H1 (cell line): ENCODE results near the gene PYGB. TPM values are rescaled to one million over a fixed set of nuclear protein-coding genes. Genes with fewer than 3 reads are reported as not detected.
A peak's percentile ranks its signal among the peaks of the same experiment; 100 is the strongest.

Source experiments
- CHD2 ChIP-seq: IDR thresholded peaks from 2 replicates; pipeline ENCODE4 v1.6.1; 2012; ENCODE audit warnings: low read length, improper control_type of control experiment
- E2F6 ChIP-seq: IDR thresholded peaks from 2 replicates; pipeline ENCODE4 v1.6.1; 2012; ENCODE audit warnings: inconsistent platforms
- EP300 ChIP-seq, 2 experiments: IDR thresholded peaks; 1 replicate in 1 of 2; 2 replicates in 1 of 2; pipeline ENCODE4 v1.6.1; 2011 to 2012; ENCODE audit warnings: low read depth in 2 of 2, low read length in 2 of 2, mild to moderate bottlenecking in 2 of 2, borderline replicate concordance in 1 of 2, inconsistent platforms in 1 of 2, moderate library complexity in 1 of 2
- FOSL1 ChIP-seq: IDR thresholded peaks from 2 replicates; pipeline ENCODE4 v1.6.1; 2011; ENCODE audit warnings: mild to moderate bottlenecking, low read depth, low read length, moderate library complexity; ENCODE audit not compliant: insufficient read depth
- GTF2F1 ChIP-seq: IDR thresholded peaks from 2 replicates; pipeline ENCODE4 v1.6.1; 2012; ENCODE audit warnings: low read depth, low read length, improper control_type of control experiment, borderline replicate concordance
- MAX ChIP-seq: IDR thresholded peaks from 2 replicates; pipeline ENCODE4 v1.6.1; 2012; ENCODE audit warnings: inconsistent platforms
- NRF1 ChIP-seq: IDR thresholded peaks from 2 replicates; pipeline ENCODE4 v1.6.1; 2011; ENCODE audit warnings: mild to moderate bottlenecking, low read depth, low read length, improper control_type of control experiment
- POLR2AphosphoS5 ChIP-seq: IDR thresholded peaks from 2 replicates; pipeline ENCODE4 v1.6.1; 2011; ENCODE audit warnings: low read depth, low read length
- POU5F1 ChIP-seq: IDR thresholded peaks from 2 replicates; pipeline ENCODE4 v1.6.1; 2011; ENCODE audit warnings: low read depth, mild to moderate bottlenecking, low read length, moderate library complexity
- RAD21 ChIP-seq, 2 experiments: IDR thresholded peaks in 1 of 2; conservative IDR thresholded peaks in 1 of 2; 2 replicates each; pipeline ENCODE4 v1.6.1; 2011; ENCODE audit warnings: low read depth in 2 of 2, low read length in 2 of 2, improper control_type of control experiment in 1 of 2, inconsistent platforms in 1 of 2, mild to moderate bottlenecking in 1 of 2, moderate library complexity in 1 of 2
- SAP30 ChIP-seq: fragments of 300-600 bp; sonication (generic); IDR thresholded peaks from 2 replicates; pipeline ENCODE4 v1.7.1; 2012; ENCODE audit warnings: low read length, moderate library complexity, mild to moderate bottlenecking, inconsistent platforms; ENCODE audit not compliant: insufficient read depth, insufficient replicate concordance
- TAF1 ChIP-seq: IDR thresholded peaks from 2 replicates; pipeline ENCODE4 v1.6.1; 2011; ENCODE audit warnings: mild to moderate bottlenecking, low read depth, low read length
- TAF7 ChIP-seq: optimal IDR thresholded peaks from 2 replicates; pipeline ENCODE3; 2011; ENCODE audit warnings: low read depth, mild to moderate bottlenecking, inconsistent platforms, low read length, moderate library complexity, borderline replicate concordance
- TBP ChIP-seq: IDR thresholded peaks from 2 replicates; pipeline ENCODE4 v1.6.1; 2011; ENCODE audit warnings: low read depth, low read length, improper control_type of control experiment
- YY1 ChIP-seq: IDR thresholded peaks from 2 replicates; pipeline ENCODE4 v1.6.1; 2011; ENCODE audit warnings: low read depth, mild to moderate bottlenecking, low read length
- ZNF274 ChIP-seq: IDR thresholded peaks from 2 replicates; pipeline ENCODE4 v1.7.0; 2012; ENCODE audit warnings: low read length, borderline replicate concordance; ENCODE audit errors: extremely low read depth
- polyA plus RNA-seq, 7 experiments: library from polyadenylated mRNA; depleted of rRNA in 3 of 7; stranded (reverse) in 5 of 7; unstranded in 2 of 7; fragments of >200 nt in 5 of 7; fragments of 200-250 nt in 2 of 7; gene quantifications; 1 replicate in 5 of 7; 2 replicates in 1 of 7; 4 replicates in 1 of 7; pipeline versions ENCODE4 v1.2.1 to v1.2.3, GENCODE V29; 2011 to 2013; ENCODE audit warnings: missing spikeins in 2 of 7, mixed read lengths in 2 of 7
- total RNA-seq: library from RNA; stranded (reverse); fragmentation: NEBNext Ultra II Directional; extraction: Animal tissue kit (Norgen Biotek cat#: 25700); gene quantifications from 2 replicates; pipeline ENCODE4 v1.2.1, GENCODE V29; 2021

Gene PYGB
- total and polyA plus RNA-seq, 2 of the 8 experiments (the other 6 are each of a cell fraction or from before 2014, with no cell fraction given), result 26.6 to 56.0 TPM

GRCh38 chr20:25247956-25248785, at the start of gene PYGB (continued):
- TF ChIP-seq RAD21 (IDR thresholded peaks at IDR 0.05 in 1 of 2, conservative IDR thresholded peaks at IDR 0.05 in 1 of 2; ENCODE audit: low read depth in 2 of 2, low read length in 2 of 2) (no peak), E2F6 (peak; percentile 25; the same call in 1 of the 2 replicates), TBP (peak; percentile 76), GTF2F1 (no peak), POU5F1 (no peak), CHD2 (peak; percentile 29; the same call in 1 of the 2 replicates), SAP30 (no peak), YY1 (0 out of 2 replicates have a peak, but pooled peaks have one; percentile 56), ZNF274 (no peak), TAF1 (peak; percentile 93), NRF1 (peak; percentile 31; the same call in 1 of the 2 replicates), FOSL1 (no peak), MAX (peak; percentile 75), POLR2AphosphoS5 (peak; percentile 84), EP300 (IDR thresholded peaks at IDR 0.05; ENCODE audit: borderline replicate concordance in 1 of 2, low read depth in 2 of 2, low read length in 2 of 2) (0 out of 3 replicates have a peak, but pooled peaks of 1 of the 2 experiments have one; percentile 10), TAF7 (peak; percentile 89)
